ENCODE data around the gene FGF13. TPM values are rescaled to one million over a fixed set of nuclear protein-coding genes. Genes with fewer than 3 reads are reported as not detected.

FGF13 gene
- total RNA-seq, 1 experiment from 2014 or later, result 17.1 TPM

GRCh38 chrX:138759217-138759943 lies 47.9 kb upstream of the FGF13 start:
- no CpG with 5 or more reads among the region's 5 CpGs for WGBS (ENCODE audit: extremely low coverage, insufficient read length, low lambda C conversion rate)
- no peak overlapping the region for H3K27ac ChIP-seq (ENCODE audit: insufficient read length, low read depth, low read length)
- H3K4me3 Mint-ChIP-seq, result no peak overlapping the region

More at GRCh38 chrX:138759217-138759943, 47.9 kb upstream of the FGF13 start:
- H2BK12ac ChIP-seq (ENCODE audit: insufficient read length, low read depth, low read length), result no peak overlapping the region
- H3K23ac ChIP-seq (ENCODE audit: insufficient read length, low read depth, low read length), result no peak overlapping the region
- no peaks in the 10 kb centered on the region for H3K36me3 Mint-ChIP-seq (ENCODE audit: insufficient read depth in 1 of 3, low read depth in 3 of 3)
- H3K18ac ChIP-seq (ENCODE audit: insufficient read length, low read depth, low read length), result no peak overlapping the region
- TF ChIP-seq, protein P1, sequence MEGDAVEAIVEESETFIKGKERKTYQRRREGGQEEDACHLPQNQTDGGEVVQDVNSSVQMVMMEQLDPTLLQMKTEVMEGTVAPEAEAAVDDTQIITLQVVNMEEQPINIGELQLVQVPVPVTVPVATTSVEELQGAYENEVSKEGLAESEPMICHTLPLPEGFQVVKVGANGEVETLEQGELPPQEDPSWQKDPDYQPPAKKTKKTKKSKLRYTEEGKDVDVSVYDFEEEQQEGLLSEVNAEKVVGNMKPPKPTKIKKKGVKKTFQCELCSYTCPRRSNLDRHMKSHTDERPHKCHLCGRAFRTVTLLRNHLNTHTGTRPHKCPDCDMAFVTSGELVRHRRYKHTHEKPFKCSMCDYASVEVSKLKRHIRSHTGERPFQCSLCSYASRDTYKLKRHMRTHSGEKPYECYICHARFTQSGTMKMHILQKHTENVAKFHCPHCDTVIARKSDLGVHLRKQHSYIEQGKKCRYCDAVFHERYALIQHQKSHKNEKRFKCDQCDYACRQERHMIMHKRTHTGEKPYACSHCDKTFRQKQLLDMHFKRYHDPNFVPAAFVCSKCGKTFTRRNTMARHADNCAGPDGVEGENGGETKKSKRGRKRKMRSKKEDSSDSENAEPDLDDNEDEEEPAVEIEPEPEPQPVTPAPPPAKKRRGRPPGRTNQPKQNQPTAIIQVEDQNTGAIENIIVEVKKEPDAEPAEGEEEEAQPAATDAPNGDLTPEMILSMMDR (conservative IDR thresholded peaks at IDR 0.05), result no peak
- peaks cover under 1% of the 10 kb centered on the region; the same call in 1 of the 2 replicates for H3K27me3 Mint-ChIP-seq (ENCODE audit: low read depth)
- no peak overlapping the region for H3K27ac Mint-ChIP-seq
- H3K9me3 ChIP-seq (ENCODE audit: control insufficient read depth, low read depth, low read length), result no peaks in the 10 kb centered on the region
- H3K9ac ChIP-seq (ENCODE audit: extremely low read depth, insufficient read length, low read length), result no peak overlapping the region
- no peak overlapping the region for H3K14ac ChIP-seq (ENCODE audit: insufficient read depth, low read length)
- H4K5ac ChIP-seq (ENCODE audit: insufficient read length, low read depth, low read length), result no peak overlapping the region
- H2BK120ac ChIP-seq (ENCODE audit: low read depth, low read length, poor library complexity, severe bottlenecking), result no peak overlapping the region
- H2BK5ac ChIP-seq (ENCODE audit: insufficient read length, low read length), result no peak overlapping the region
- no peak overlapping the region for H3K4me2 ChIP-seq (ENCODE audit: insufficient read depth, insufficient read length, low read length)
- DNase-seq, result no peak
- H4K8ac ChIP-seq (replicated peaks; ENCODE audit: insufficient read length, low read depth, low read length), result no peak overlapping the region
- H3K4me1 Mint-ChIP-seq, result peaks cover 0 to 4% of the 10 kb centered on the region in 2 experiments; a peak in 1 of 4 replicates
- no peak overlapping the region for H3K56ac ChIP-seq (ENCODE audit: insufficient read length, low read depth, low read length)
- no peaks in the 10 kb centered on the region for H3K23me2 ChIP-seq (ENCODE audit: insufficient read length, low read depth, low read length, poor library complexity, severe bottlenecking)
- no peak overlapping the region for H4K91ac ChIP-seq (ENCODE audit: insufficient read length, low read depth, low read length)
- no peak overlapping the region for H2AFZ ChIP-seq (ENCODE audit: low read length)
- H3K79me1 ChIP-seq (ENCODE audit: insufficient read depth, low read depth, low read length, poor library complexity, severe bottlenecking), result no peaks in the 10 kb centered on the region
- no peaks in the 10 kb centered on the region; the same call in 1 of the 2 replicates for H3K4me1 ChIP-seq (ENCODE audit: insufficient read depth, low read length)
- H3K79me2 ChIP-seq (ENCODE audit: insufficient read depth, low read length), result no peaks in the 10 kb centered on the region
- H2AK5ac ChIP-seq (ENCODE audit: insufficient read length, low read length), result no peak overlapping the region
- no peak overlapping the region for H2BK20ac ChIP-seq (ENCODE audit: low read depth, low read length, poor library complexity, severe bottlenecking)
- no peak overlapping the region for H3T11ph ChIP-seq (ENCODE audit: low read length)
- H3K9me3 Mint-ChIP-seq, result peaks cover 0 to 16% of the 10 kb centered on the region in 2 experiments; a peak in 2 of 5 replicates
- H2BK15ac ChIP-seq (ENCODE audit: low read depth, low read length), result no peak overlapping the region
- no peaks in the 10 kb centered on the region for H4K20me1 ChIP-seq (ENCODE audit: control insufficient read depth, insufficient read depth, insufficient read length)
- H3K4ac ChIP-seq (ENCODE audit: low read depth, low read length), result no peak overlapping the region
- H3K27me3 ChIP-seq (ENCODE audit: insufficient read depth, low read length), result no peaks in the 10 kb centered on the region
